NB4 (cell line): ENCODE data around the gene RNF152.

ENCODE experiments used
- DNase-seq: peaks from one replicate; pipeline ENCODE4 v3.0.0; 2010; ENCODE audit warnings: low read depth
- H3K4me3 ChIP-seq: one replicate; pipeline ENCODE4 v1.5.1; 2011; ENCODE audit warnings: mild to moderate bottlenecking, low read depth, low read length, moderate library complexity
- MYC ChIP-seq: IDR thresholded peaks from 2 replicates; pipeline ENCODE4 v1.6.1; 2011; ENCODE audit warnings: low read depth, low read length
- POLR2A ChIP-seq: IDR thresholded peaks from 2 replicates; pipeline ENCODE4 v1.6.1; 2011; ENCODE audit warnings: mild to moderate bottlenecking; ENCODE audit not compliant: insufficient read length; ENCODE audit errors: extremely low read depth
- TF ChIP-seq, protein P1 (sequence below): IDR thresholded peaks from 2 replicates; pipeline ENCODE4 v1.6.1; 2011; ENCODE audit warnings: low read depth, low read length
- TF ChIP-seq, protein P2 (sequence below): IDR thresholded peaks from one replicate; pipeline ENCODE4 v1.5.1; 2012; ENCODE audit warnings: low read depth, low read length

The RNF152 gene

DNA sequence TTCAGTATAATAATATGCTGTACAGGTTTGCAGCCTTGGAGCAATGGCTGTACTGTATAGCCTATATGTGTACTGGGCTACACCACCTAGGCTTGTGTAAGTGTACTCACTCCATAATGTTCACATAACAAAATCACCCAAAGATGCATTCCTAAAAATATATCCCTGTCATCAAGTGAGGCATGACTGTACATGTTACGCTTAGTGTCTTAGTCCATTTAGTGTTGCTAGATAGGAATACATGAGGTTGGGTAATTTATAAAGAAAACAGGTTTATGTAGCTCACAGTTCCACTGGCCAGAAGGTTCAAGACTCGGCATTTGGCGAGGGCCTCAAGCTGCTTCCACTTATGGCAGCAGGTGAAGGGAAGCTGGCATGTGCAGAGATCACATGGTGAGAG, 31.4 kb downstream of the RNF152 start:
- no peak overlapping the region for H3K4me3 ChIP-seq
- no peak for DNase-seq
- TF ChIP-seq, protein P1, sequence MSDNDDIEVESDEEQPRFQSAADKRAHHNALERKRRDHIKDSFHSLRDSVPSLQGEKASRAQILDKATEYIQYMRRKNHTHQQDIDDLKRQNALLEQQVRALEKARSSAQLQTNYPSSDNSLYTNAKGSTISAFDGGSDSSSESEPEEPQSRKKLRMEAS = no peak
- no peak for TF ChIP-seq POLR2A
- TF ChIP-seq, protein P2, sequence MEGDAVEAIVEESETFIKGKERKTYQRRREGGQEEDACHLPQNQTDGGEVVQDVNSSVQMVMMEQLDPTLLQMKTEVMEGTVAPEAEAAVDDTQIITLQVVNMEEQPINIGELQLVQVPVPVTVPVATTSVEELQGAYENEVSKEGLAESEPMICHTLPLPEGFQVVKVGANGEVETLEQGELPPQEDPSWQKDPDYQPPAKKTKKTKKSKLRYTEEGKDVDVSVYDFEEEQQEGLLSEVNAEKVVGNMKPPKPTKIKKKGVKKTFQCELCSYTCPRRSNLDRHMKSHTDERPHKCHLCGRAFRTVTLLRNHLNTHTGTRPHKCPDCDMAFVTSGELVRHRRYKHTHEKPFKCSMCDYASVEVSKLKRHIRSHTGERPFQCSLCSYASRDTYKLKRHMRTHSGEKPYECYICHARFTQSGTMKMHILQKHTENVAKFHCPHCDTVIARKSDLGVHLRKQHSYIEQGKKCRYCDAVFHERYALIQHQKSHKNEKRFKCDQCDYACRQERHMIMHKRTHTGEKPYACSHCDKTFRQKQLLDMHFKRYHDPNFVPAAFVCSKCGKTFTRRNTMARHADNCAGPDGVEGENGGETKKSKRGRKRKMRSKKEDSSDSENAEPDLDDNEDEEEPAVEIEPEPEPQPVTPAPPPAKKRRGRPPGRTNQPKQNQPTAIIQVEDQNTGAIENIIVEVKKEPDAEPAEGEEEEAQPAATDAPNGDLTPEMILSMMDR = no peak
- TF ChIP-seq MYC = no peak

DNA sequence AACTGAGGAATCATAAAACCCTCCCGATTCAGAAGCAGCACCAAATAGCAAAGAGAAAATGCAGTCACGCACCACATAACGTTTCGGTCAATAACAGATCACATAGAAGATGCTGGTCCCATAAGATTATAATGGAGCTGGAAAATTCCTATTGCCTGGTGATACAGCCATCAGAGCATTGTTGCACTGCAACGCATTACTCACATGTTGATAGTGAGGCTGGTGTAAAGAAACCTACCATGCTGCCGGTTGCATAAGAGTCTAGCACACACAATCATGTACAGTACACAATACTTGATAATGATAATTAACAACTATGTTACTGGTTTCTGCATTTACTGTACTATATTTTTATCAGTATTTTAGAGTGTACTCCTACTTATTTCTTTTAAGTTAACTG, 32.5 kb downstream of the RNF152 start:
- TF ChIP-seq, protein P1 = no peak
- TF ChIP-seq POLR2A (no peak), MYC (no peak)
- TF ChIP-seq, protein P2 = no peak
- H3K4me3 ChIP-seq = no peak overlapping the region
- DNase-seq = no peak

DNA sequence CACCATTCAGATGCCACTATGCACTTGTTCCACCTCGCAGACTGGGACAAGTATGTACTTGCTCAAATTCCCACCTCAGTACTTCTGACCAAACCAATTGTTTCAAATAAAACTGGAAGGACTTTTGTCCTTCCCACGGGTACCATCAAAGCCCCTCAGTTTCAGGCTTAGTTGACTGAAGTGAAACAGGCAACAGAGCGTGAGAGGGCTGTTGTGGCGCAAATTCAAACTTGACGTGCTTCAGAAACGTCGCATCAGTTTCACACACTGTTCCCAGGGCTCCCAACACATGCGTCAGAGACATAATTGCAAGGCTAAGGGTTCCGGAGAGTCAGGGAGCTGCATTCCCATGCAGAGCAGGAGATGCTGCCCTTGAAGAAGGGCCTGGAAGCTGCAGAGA, 33.7 kb downstream of the RNF152 start:
- no peak overlapping the region for H3K4me3 ChIP-seq
- TF ChIP-seq, protein P1 = no peak
- TF ChIP-seq MYC = no peak
- no peak for TF ChIP-seq POLR2A
- TF ChIP-seq, protein P2 = no peak
- no peak for DNase-seq

DNA sequence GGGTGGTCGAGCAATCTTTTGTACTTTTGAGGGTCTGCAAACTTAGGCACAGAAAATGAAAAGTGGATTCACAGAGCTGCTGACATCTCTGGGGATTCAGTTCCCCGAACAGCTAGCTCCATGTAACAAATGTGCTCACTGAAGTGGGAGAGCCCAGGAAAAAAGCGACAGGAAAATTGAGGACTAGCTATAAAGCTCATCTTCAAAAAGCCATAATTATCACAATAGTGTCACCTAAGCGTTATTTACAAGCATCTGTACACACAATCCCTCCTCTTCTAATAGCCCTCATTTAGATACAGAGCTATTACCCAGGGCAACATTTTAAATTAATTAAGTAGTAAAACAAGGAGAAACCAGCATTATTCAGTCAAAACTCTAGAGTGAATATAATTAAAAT, 36.1 kb downstream of the RNF152 start:
- no peak for DNase-seq
- no peak overlapping the region for H3K4me3 ChIP-seq
- TF ChIP-seq POLR2A = no peak
- TF ChIP-seq, protein P1 = no peak
- TF ChIP-seq MYC = no peak
- TF ChIP-seq, protein P2 = no peak

DNA sequence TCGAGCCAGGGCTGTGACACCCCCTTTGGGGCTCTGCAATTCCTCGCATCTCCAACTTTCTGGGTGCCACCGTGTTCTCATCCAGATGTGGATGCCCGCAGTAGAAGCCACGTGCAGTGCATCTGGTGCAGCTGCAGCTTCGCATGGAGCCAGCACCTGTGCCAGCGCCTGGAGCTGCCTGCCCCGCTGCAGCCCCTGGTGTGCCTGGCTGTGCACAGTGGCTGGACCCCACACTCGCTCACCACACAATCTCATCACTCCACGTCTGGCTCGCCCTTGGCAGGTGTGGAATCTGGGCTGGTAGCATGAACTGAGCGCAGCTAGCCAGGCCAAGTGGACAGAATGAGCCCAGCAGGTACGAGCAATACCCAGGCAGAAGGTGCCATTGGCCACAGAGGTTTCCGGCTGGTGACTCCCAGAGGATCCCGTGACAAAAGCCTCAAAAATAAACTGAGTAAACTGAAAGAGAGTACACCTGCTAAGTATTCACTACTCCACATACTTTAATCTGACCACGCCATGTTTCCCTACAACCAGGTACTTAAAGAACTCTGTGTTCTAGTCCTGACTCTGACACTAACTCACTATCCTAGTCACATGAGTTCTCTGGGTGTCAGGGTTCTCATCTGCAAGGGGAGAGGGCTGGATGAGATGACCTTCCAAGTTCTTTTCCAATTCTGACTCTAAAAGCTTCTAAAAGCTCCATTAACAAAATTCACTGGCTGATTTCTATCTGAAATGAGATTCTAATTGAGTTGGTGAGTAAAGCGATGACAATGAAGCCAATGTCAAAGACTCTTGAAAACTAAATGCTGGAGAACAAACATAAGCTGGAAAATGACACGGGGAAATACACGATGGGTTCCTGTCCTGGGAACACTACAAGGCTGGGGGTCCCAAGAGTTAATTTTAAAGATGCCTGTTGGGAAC, 37.1 kb downstream of the RNF152 start:
- no peak overlapping the region for H3K4me3 ChIP-seq
- TF ChIP-seq, protein P2 = no peak
- TF ChIP-seq MYC (no peak), POLR2A (no peak)
- TF ChIP-seq, protein P1 = no peak
- DNase-seq = no peak
